IMR-90 (cell line): Measurements from ENCODE around the gene ASPRV1. TPM values are rescaled to one million over a fixed set of nuclear protein-coding genes. Genes with fewer than 3 reads are reported as not detected.

Experiments used
- ATAC-seq: fragments of 200-7000 bp; cut with Tn5 transposase; 2 replicates; pipeline ENCODE4 v1.9.1; 2020; ENCODE audit warnings: low read depth, mild to moderate bottlenecking, moderate library complexity
- BruUV-seq: library from RNA; stranded (reverse); fragments of 400-500 nt; replicated peaks from 2 replicates; lab custom pipeline; 2021; lab: Mats Ljungman, UMichigan
- CTCF ChIA-PET: fragments of 300-600 bp; formaldehyde crosslinking; extraction: SDS; loops from one replicate; lab custom pipeline; 2021; ENCODE audit warnings: antibody characterized with exemption; lab: Yijun Ruan, JAX
- POLR2A ChIA-PET: fragments of 300-600 bp; sonication (Branson Sonifier 250); formaldehyde crosslinking; loops from one replicate; lab custom pipeline; 2022; ENCODE audit warnings: antibody characterized with exemption; ENCODE audit not compliant: unreplicated experiment; lab: Charles Lee
- DNase-seq: peaks from one replicate; pipeline ENCODE4 v3.0.0; 2013
- H2AFZ ChIP-seq: replicated peaks from 2 replicates; pipeline ENCODE3; 2013; ENCODE audit warnings: low read length, mild to moderate bottlenecking; ENCODE audit not compliant: poor library complexity
- H2AK5ac ChIP-seq: 2 replicates; pipeline ENCODE4 v1.6.1; 2013; ENCODE audit warnings: low read depth, low read length, inconsistent platforms
- H2AK9ac ChIP-seq: replicated peaks from 2 replicates; pipeline ENCODE3; 2013; ENCODE audit warnings: mild to moderate bottlenecking, low read depth, low read length, moderate library complexity; ENCODE audit not compliant: poor library complexity
- H2BK120ac ChIP-seq: 2 replicates; pipeline ENCODE4 v1.6.1; 2013; ENCODE audit warnings: low read depth, low read length, inconsistent platforms
- H2BK15ac ChIP-seq: 3 replicates; pipeline ENCODE4 v1.6.1; 2013; ENCODE audit warnings: low read depth, low read length, inconsistent platforms
- H2BK20ac ChIP-seq: 2 replicates; pipeline ENCODE4 v1.6.1; 2013; ENCODE audit warnings: low read depth, mild to moderate bottlenecking, inconsistent platforms, low read length, moderate library complexity
- H2BK5ac ChIP-seq: 2 replicates; pipeline ENCODE4 v1.6.1; 2013; ENCODE audit warnings: mild to moderate bottlenecking, low read depth, low read length, inconsistent platforms; ENCODE audit not compliant: poor library complexity, severe bottlenecking
- H3K14ac ChIP-seq: replicated peaks from 2 replicates; pipeline ENCODE4 v1.6.1; 2013; ENCODE audit warnings: low read depth, low read length, inconsistent platforms
- H3K18ac ChIP-seq: 2 replicates; pipeline ENCODE4 v1.6.1; 2013; ENCODE audit warnings: low read depth, low read length, control low read depth
- H3K23ac ChIP-seq: 2 replicates; pipeline ENCODE4 v1.6.1; 2013; ENCODE audit warnings: low read depth, low read length, inconsistent platforms
- H3K27ac ChIP-seq: 2 replicates; pipeline ENCODE4 v1.5.1; 2013; ENCODE audit warnings: mild to moderate bottlenecking, control low read depth, low read length; ENCODE audit not compliant: insufficient read depth
- H3K27me3 ChIP-seq: 2 replicates; pipeline ENCODE4 v1.6.1; 2013; ENCODE audit warnings: low read length; ENCODE audit not compliant: control insufficient read depth, insufficient read depth
- H3K36me3 ChIP-seq: 2 replicates; pipeline ENCODE4 v1.6.1; 2013; ENCODE audit warnings: low read length, mixed read lengths; ENCODE audit not compliant: control insufficient read depth, insufficient read depth
- H3K4ac ChIP-seq: 2 replicates; pipeline ENCODE4 v1.6.1; 2013; ENCODE audit warnings: low read depth, low read length, inconsistent platforms
- H3K4me1 ChIP-seq: 2 replicates; pipeline ENCODE4 v1.6.1; 2013; ENCODE audit warnings: low read length, mixed read lengths; ENCODE audit not compliant: control insufficient read depth, insufficient read depth
- H3K4me2 ChIP-seq: 2 replicates; pipeline ENCODE4 v1.6.1; 2013; ENCODE audit warnings: low read depth, mild to moderate bottlenecking, control low read depth, low read length, moderate library complexity
- H3K4me3 ChIP-seq: 2 replicates; pipeline ENCODE4 v1.5.1; 2013; ENCODE audit warnings: low read depth, mild to moderate bottlenecking, control low read depth, low read length, moderate library complexity; ENCODE audit not compliant: insufficient read depth
- H3K56ac ChIP-seq: 2 replicates; pipeline ENCODE4 v1.6.1; 2013; ENCODE audit warnings: low read length, inconsistent platforms; ENCODE audit not compliant: insufficient read depth; ENCODE audit errors: extremely low read depth
- H3K79me1 ChIP-seq, 2 experiments: 2 replicates each; pipeline ENCODE4 v1.6.1; 2013; ENCODE audit warnings: low read length in 2 of 2, inconsistent platforms in 1 of 2, low read depth in 1 of 2
- H3K9ac ChIP-seq: 2 replicates; pipeline ENCODE4 v1.6.1; 2013; ENCODE audit warnings: low read depth, low read length, control low read depth
- H3K9me1 ChIP-seq: 2 replicates; pipeline ENCODE4 v1.6.1; 2013; ENCODE audit warnings: low read length, inconsistent platforms; ENCODE audit not compliant: insufficient read depth
- H3K9me3 ChIP-seq: 2 replicates; pipeline ENCODE4 v1.6.1; 2013; ENCODE audit warnings: low read length; ENCODE audit not compliant: control insufficient read depth, insufficient read depth
- H4K20me1 ChIP-seq: 2 replicates; pipeline ENCODE4 v1.6.1; 2013; ENCODE audit warnings: low read length, inconsistent platforms; ENCODE audit not compliant: insufficient read depth
- H4K5ac ChIP-seq: 2 replicates; pipeline ENCODE4 v1.6.1; 2013; ENCODE audit warnings: mild to moderate bottlenecking, low read depth, low read length, control low read depth
- H4K8ac ChIP-seq, 2 experiments: 2 replicates each; pipeline ENCODE4 v1.6.1; 2013; ENCODE audit warnings: low read depth in 2 of 2, low read length in 2 of 2, control low read depth in 1 of 2, inconsistent platforms in 1 of 2
- H4K91ac ChIP-seq: 2 replicates; pipeline ENCODE4 v1.6.1; 2013; ENCODE audit warnings: low read depth, low read length, inconsistent platforms; ENCODE audit not compliant: insufficient read depth
- BHLHE40 ChIP-seq: fragments of 150-350 bp; IDR thresholded peaks from 2 replicates; pipeline ENCODE4 v1.6.1; 2016; ENCODE audit warnings: mild to moderate bottlenecking, low read depth, low read length
- CEBPB ChIP-seq: IDR thresholded peaks from 2 replicates; pipeline ENCODE4 v1.6.1; 2012; ENCODE audit warnings: low read depth, low read length, improper control_type of control experiment
- CHD1 ChIP-seq: IDR thresholded peaks from 2 replicates; pipeline ENCODE4 v1.6.1; 2012; ENCODE audit warnings: low read depth, low read length, improper control_type of control experiment
- FOS ChIP-seq: fragments of 150-350 bp; IDR thresholded peaks from 2 replicates; pipeline ENCODE4 v1.6.1; 2016; ENCODE audit warnings: low read depth, low read length
- MAFK ChIP-seq: IDR thresholded peaks from 2 replicates; pipeline ENCODE4 v1.6.1; 2012; ENCODE audit warnings: low read depth, low read length, improper control_type of control experiment
- MAZ ChIP-seq: IDR thresholded peaks from 2 replicates; pipeline ENCODE4 v1.6.1; 2012; ENCODE audit warnings: low read depth, mild to moderate bottlenecking, low read length, improper control_type of control experiment, moderate library complexity, borderline replicate concordance
- MXI1 ChIP-seq: IDR thresholded peaks from 2 replicates; pipeline ENCODE4 v1.6.1; 2012; ENCODE audit warnings: low read depth, mild to moderate bottlenecking, low read length, moderate library complexity, borderline replicate concordance
- NFE2L2 ChIP-seq: fragments of 150-350 bp; IDR thresholded peaks from 2 replicates; pipeline ENCODE4 v1.6.1; 2016; ENCODE audit warnings: low read depth, mild to moderate bottlenecking, low read length
- POLR2A ChIP-seq: IDR thresholded peaks from 2 replicates; pipeline ENCODE4 v1.6.1; 2012; ENCODE audit warnings: mild to moderate bottlenecking, low read depth, low read length
- RAD21 ChIP-seq: IDR thresholded peaks from 2 replicates; pipeline ENCODE4 v1.6.1; 2012; ENCODE audit warnings: low read length, improper control_type of control experiment
- RCOR1 ChIP-seq: IDR thresholded peaks from 2 replicates; pipeline ENCODE4 v1.6.1; 2012; ENCODE audit warnings: mild to moderate bottlenecking, low read length, improper control_type of control experiment; ENCODE audit not compliant: insufficient replicate concordance
- RFX5 ChIP-seq: IDR thresholded peaks from 2 replicates; pipeline ENCODE4 v1.8.0; 2012; ENCODE audit warnings: low read depth, mild to moderate bottlenecking, low read length, moderate library complexity
- SMC3 ChIP-seq: fragments of 150-350 bp; IDR thresholded peaks from 2 replicates; pipeline ENCODE4 v1.6.1; 2016; ENCODE audit warnings: low read depth, mild to moderate bottlenecking, antibody characterized with exemption, low read length, moderate library complexity
- WGBS, 2 experiments: methylation state at CpG; one replicate each; pipeline versions ENCODE4 v1.1.5 to v1.1.7; 2013; ENCODE audit warnings: missing lambda C conversion rate in 2 of 2; ENCODE audit not compliant: insufficient read length in 1 of 2; ENCODE audit errors: extremely low coverage in 2 of 2; 5-methylcytosine and 5-hydroxymethylcytosine counted together
- dilution Hi-C: fragments of 300-500 bp; cut with HindIII; formaldehyde crosslinking; loops from one replicate; pipeline ENCODE4 v1.14.3; 2018; ENCODE audit warnings: low sequenced_read_pairs; ENCODE audit not compliant: unreplicated experiment
- in situ Hi-C: fragments of 300-500 bp; cut with MboI; formaldehyde crosslinking; loops from 3 replicates; pipeline ENCODE4 v1.14.3; 2019; ENCODE audit warnings: low sequenced_read_pairs, inconsistent platforms, mixed read lengths
- intact Hi-C: fragments of 100-400 bp; cut with micrococcal nuclease; formaldehyde crosslinking; loops from 2 replicates; pipeline ENCODE4 v1.10.0; 2022
- polyA plus RNA-seq, 3 experiments: library from polyadenylated mRNA; depleted of rRNA; stranded (reverse); fragments of >200 nt; gene quantifications; 2 replicates each; pipeline ENCODE4 v1.2.3, GENCODE V29; 2012; ENCODE audit warnings: low replicate concordance in 1 of 3
- total RNA-seq: library from RNA; depleted of rRNA; stranded (reverse); fragments of >200 nt; gene quantifications from 2 replicates; pipeline ENCODE4 v1.2.3, GENCODE V29; 2012
- TF ChIP-seq, protein P1 (sequence below): fragments of 150-350 bp; IDR thresholded peaks from 2 replicates; pipeline ENCODE4 v1.6.1; 2017; ENCODE audit warnings: mild to moderate bottlenecking, antibody characterized with exemption, low read length, low read depth
- TF ChIP-seq, protein P2 (sequence below): conservative IDR thresholded peaks from 2 replicates; pipeline ENCODE4 v1.5.1; 2012; ENCODE audit warnings: mild to moderate bottlenecking, low read depth, low read length, improper control_type of control experiment
- TF ChIP-seq, protein P3 (sequence below): fragments of 150-350 bp; IDR thresholded peaks from 2 replicates; pipeline ENCODE4 v1.6.1; 2016; ENCODE audit warnings: low read depth, mild to moderate bottlenecking, low read length, moderate library complexity, borderline replicate concordance

Gene ASPRV1
- total and polyA plus RNA-seq, 2 of the 4 experiments (the other 2 are of a cell fraction), result 0.14 to 0.18 TPM

DNA sequence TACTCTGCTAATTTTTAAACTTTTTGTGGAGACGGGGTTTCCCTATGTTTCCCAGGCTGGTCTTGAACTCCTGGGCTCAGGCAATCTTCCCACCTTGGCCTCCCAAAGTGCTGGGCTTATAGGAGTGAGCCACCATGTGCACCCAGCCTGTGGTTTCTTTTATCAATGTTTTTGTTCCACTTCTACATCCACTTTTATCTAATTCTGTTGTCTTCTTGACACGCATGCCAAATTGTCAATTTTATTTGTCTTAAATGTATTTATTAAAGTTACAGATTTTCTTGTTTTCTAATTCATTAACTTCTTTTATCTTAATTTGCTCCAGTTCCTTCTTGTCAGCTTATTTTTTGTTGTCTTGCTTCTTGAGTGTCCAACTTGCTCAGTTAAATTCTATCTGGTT is 43.8 kb upstream of the ASPRV1 start:
- BruUV-seq, result no TSS peak
- ATAC-seq, result no peak
- H2BK20ac ChIP-seq, result no peak overlapping the region
- H3K56ac ChIP-seq, result no peak overlapping the region
- H2AFZ ChIP-seq, result no peak overlapping the region
- no peak overlapping the region for H2BK15ac ChIP-seq
- no peaks in the 10 kb centered on the region for H3K79me1 ChIP-seq
- WGBS, 2 experiments, result 83% methylated on average over 1 of the region's 2 CpGs; no CpG with 5 or more reads in 1 of the 2 experiments
- no peaks in the 10 kb centered on the region for H4K20me1 ChIP-seq
- no peak overlapping the region for H3K23ac ChIP-seq
- no peak overlapping the region for H2BK5ac ChIP-seq
- no peak overlapping the region for H3K4me2 ChIP-seq
- no peak overlapping the region for H4K5ac ChIP-seq
- no peaks in the 10 kb centered on the region for H3K36me3 ChIP-seq
- TF ChIP-seq NFE2L2 (no peak), RAD21 (no peak), RCOR1 (no peak), SMC3 (no peak), RFX5 (no peak), CHD1 (no peak), MXI1 (no peak), MAFK (no peak), MAZ (no peak), POLR2A (no peak), CEBPB (no peak), FOS (no peak), BHLHE40 (no peak)
- TF ChIP-seq, protein P1, sequence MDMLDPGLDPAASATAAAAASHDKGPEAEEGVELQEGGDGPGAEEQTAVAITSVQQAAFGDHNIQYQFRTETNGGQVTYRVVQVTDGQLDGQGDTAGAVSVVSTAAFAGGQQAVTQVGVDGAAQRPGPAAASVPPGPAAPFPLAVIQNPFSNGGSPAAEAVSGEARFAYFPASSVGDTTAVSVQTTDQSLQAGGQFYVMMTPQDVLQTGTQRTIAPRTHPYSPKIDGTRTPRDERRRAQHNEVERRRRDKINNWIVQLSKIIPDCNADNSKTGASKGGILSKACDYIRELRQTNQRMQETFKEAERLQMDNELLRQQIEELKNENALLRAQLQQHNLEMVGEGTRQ, result no peak
- TF ChIP-seq, protein P2, sequence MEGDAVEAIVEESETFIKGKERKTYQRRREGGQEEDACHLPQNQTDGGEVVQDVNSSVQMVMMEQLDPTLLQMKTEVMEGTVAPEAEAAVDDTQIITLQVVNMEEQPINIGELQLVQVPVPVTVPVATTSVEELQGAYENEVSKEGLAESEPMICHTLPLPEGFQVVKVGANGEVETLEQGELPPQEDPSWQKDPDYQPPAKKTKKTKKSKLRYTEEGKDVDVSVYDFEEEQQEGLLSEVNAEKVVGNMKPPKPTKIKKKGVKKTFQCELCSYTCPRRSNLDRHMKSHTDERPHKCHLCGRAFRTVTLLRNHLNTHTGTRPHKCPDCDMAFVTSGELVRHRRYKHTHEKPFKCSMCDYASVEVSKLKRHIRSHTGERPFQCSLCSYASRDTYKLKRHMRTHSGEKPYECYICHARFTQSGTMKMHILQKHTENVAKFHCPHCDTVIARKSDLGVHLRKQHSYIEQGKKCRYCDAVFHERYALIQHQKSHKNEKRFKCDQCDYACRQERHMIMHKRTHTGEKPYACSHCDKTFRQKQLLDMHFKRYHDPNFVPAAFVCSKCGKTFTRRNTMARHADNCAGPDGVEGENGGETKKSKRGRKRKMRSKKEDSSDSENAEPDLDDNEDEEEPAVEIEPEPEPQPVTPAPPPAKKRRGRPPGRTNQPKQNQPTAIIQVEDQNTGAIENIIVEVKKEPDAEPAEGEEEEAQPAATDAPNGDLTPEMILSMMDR, result no peak
- TF ChIP-seq, protein P3, sequence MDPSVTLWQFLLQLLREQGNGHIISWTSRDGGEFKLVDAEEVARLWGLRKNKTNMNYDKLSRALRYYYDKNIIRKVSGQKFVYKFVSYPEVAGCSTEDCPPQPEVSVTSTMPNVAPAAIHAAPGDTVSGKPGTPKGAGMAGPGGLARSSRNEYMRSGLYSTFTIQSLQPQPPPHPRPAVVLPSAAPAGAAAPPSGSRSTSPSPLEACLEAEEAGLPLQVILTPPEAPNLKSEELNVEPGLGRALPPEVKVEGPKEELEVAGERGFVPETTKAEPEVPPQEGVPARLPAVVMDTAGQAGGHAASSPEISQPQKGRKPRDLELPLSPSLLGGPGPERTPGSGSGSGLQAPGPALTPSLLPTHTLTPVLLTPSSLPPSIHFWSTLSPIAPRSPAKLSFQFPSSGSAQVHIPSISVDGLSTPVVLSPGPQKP, result no peak
- CTCF ChIA-PET, result no interaction called here
- no peak overlapping the region for H3K9ac ChIP-seq
- no peak overlapping the region for H4K91ac ChIP-seq
- H3K14ac ChIP-seq, result no peak overlapping the region
- H3K27me3 ChIP-seq, result no peaks in the 10 kb centered on the region
- H3K4me1 ChIP-seq, result peaks cover 3% of the 10 kb centered on the region
- intact Hi-C loops, result no loop called here
- no peak overlapping the region for H3K27ac ChIP-seq
- H3K18ac ChIP-seq, result no peak overlapping the region
- no peak overlapping the region for H2AK9ac ChIP-seq
- H3K4me3 ChIP-seq, result no peak overlapping the region
- DNase-seq, result no peak
- dilution Hi-C loops, result no loop called here
- H2BK120ac ChIP-seq, result no peak overlapping the region
- no peak overlapping the region for H2AK5ac ChIP-seq
- no peaks in the 10 kb centered on the region for H3K9me3 ChIP-seq
- no peak overlapping the region for H3K4ac ChIP-seq
- POLR2A ChIA-PET, result no interaction called here
- no peak overlapping the region for H4K8ac ChIP-seq
- in situ Hi-C loops, result no loop called here
- H3K9me1 ChIP-seq, result peaks cover 9% of the 10 kb centered on the region; the same call in 1 of the 2 replicates
